Activated gamma-delta T cell treated with Interleukin-2 at 50 U/mL for 16 hours (primary cell): ENCODE results near the gene SERPIND1.

ENCODE experiments used
- DNase-seq: peaks from one replicate; pipeline ENCODE4 v3.0.0-alpha.2; 2020

The SERPIND1 gene

DNA sequence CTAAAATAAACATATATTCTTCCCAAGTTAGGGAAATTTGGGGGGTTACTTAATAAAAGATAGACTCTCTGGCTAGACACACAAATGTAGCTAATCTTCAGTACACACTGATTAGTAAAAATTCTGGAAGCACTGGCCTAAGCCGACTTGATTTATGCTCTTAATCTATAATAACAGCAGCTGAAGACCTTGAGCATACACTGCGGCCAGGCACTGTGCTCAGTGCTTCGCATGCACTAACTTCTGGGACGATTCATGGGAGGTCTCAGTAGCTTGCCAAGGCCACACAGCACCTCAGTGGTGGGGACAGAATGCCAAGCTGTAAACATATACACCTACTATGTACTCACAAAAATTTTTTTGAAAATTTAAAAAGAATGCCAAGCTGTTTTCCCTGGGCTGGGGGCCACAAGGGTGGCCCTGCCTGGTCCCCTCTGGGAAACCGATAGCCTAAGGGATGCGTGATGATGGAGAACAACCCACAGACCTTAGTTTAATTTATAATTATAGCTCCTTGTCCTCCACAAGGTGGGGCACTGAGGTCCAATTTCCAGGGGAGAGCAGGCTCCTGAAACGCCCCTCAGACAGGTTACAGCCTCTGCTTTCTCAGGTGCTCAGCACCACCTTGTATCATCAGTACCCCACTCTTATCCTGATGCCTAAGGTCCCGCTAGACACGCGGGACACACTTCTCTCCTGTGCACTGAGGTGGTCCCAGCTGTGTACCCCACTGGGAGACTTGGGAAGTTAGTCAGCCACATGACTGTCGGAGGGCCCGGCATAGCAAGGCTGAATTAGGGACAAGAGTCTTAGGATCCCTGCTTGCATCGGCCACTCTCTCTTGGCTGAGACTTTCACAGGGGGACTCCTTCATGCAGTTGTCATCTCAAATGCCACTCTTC lies 20.1 kb downstream of the SERPIND1 start:
- DNase-seq, result no peak

DNA sequence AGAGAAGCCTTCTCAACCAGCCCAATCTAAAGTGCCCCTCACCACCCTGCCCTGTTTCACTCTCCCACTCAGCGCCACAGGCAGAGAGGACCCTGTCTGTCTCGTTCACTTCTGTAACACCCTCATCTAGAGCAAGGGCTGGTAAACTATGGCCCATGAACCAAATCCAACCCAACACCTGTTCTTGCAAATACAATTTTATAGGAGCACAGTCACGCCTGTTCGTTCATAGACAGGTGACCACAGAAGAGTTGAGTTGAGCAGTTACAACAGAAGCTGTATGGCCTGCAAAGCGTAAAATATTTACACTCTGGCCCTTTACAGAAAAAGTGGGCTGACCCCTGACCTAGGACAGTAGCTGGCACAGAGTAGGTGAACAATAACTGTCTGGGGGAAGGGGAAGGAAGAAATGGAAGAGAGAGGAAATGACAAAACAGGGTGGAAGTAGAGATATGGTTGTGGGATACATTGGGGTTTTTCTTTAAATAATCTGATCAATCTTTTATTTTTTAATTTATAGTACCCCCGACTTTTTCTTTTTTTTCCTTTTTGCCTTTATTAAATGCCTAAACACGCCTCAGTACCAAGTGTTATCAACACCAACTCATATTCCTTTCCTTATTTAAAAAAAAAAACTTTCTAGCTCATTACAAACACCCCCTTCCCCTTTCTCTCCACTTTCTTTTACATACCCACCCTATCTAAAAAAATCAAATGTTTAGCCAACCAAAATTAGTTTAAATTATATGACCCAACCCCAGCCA lies 20.9 kb downstream of the SERPIND1 start:
- DNase-seq, result no peak

GRCh38 chr22:20796731-20797130 lies 22.8 kb downstream of the SERPIND1 start:
- no peak for DNase-seq

DNA sequence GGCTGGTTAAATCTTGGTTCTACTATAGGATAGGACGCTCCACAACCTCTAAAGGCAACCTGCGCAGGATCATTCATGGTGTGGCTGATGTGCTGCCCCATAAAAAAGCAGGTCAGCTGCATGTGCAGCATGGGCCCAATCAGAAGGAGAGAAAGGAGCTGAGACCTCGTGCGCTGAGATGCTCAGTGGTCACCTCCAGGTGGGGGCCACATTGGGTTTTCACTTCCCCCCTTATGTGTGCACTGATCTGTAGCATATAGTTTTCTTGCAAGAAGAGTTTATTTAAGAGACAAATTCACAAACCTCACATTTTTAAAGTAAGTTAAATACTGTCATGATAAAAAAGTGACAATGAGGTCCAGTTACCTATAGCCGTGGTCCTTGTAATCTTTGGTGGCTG lies 24.3 kb downstream of the SERPIND1 start:
- DNase-seq, result no peak

- no peak for DNase-seq
Measured at GRCh38 chr22:20798974-20799373, 25.1 kb downstream of the SERPIND1 start.

- DNase-seq, result no peak
Measured at GRCh38 chr22:20799449-20799848, 25.5 kb downstream of the SERPIND1 start.

GRCh38 chr22:20802452-20802851 lies 28.5 kb downstream of the SERPIND1 start:
- no peak for DNase-seq

DNA sequence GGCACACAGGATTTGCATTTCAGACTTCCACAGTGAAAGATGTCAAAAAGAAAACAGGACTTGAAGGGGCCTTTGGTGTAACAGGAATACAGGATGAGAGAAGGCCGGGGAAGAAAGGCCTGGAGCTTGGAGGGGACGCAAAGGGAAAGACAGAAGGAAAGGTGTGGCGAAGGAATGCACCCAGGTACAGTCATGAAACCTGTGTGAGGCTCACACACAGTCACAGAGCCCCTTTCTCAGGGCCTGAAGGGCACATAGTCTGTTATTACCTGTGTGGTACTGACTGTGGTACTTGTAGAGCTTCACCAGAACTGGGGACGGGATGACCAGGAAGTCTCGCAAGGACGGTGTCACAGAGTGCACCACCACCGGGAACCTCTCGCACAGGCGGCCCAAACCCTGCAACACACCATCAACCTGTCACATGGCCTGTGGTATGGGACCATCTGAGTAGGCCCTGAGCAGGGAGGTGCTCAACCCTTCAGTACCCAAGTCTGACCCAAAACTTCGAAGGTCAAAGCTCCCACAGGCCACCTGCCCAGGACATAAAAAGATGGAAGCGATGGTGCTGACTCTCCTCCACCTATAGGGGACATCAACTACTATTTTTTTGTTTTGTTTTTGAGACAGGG lies 29.1 kb downstream of the SERPIND1 start:
- DNase-seq, result no peak

- DNase-seq, result no peak
Measured at GRCh38 chr22:20803696-20804324, 29.9 kb downstream of the SERPIND1 start.

- DNase-seq, result no peak
Measured at GRCh38 chr22:20804650-20805049, 30.7 kb downstream of the SERPIND1 start.

- DNase-seq, result no peak
Measured at GRCh38 chr22:20805972-20806471, 32.1 kb downstream of the SERPIND1 start.

DNA sequence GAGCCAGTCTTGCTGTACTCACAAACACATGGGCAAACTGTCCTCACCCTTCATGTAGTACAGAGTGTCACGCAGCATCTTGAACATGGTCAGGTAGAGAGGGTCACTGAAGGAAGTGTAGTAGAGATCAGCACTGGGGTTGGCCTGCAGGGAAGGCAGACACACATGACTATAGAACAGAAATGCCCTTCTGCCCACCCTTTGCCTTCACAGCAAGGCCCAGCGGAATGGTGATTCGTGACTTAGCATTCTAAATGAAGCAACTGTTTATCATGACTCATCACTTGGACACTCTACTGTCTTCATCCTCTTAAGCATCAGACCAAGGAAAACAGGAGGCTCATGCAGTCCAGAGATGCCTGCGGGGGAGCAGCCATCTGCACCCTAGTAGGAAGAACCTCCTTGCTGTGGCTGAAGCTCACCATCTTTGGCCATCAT lies 33.4 kb downstream of the SERPIND1 start:
- no peak for DNase-seq

DNA sequence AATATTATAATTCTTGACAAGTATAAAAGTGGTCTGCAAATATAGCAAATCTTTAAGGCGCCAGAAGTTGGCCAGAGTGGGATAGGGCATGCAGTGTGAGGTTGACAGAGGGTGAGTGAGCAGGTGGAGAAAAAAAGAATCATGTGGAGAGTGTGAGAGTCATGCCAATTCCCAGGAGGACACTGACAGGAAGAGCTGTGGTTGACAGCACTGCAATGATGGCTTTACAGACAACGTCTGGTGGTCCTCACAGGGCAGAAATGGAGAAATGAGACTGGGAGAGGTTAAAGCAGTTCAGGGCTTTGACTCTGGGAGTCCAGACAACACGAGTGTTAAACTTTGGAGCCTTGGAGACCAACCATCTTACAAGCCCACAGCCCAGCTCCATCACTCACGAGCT lies 34.9 kb downstream of the SERPIND1 start:
- no peak for DNase-seq

- DNase-seq, result no peak
Measured at GRCh38 chr22:20809538-20810185, 35.7 kb downstream of the SERPIND1 start.

DNA sequence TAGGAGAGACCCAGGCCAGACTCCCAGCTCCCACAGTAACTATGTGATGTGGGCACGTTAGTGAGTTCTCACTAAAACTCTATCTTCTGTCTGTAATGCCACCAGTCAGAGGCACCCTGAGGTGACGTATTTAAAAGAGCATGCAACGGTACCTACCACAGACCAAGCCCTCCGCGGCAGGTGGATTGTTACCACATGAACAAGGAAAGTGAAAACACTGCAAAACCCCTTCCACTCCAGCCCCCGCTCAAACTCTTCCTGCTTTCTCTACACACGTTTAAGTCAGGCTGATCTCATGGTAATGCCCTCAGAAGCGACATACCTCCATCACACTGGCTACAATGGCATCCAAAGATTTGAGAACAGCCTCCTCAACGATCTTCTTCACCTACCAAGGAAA lies 36.7 kb downstream of the SERPIND1 start:
- DNase-seq, result no peak

DNA sequence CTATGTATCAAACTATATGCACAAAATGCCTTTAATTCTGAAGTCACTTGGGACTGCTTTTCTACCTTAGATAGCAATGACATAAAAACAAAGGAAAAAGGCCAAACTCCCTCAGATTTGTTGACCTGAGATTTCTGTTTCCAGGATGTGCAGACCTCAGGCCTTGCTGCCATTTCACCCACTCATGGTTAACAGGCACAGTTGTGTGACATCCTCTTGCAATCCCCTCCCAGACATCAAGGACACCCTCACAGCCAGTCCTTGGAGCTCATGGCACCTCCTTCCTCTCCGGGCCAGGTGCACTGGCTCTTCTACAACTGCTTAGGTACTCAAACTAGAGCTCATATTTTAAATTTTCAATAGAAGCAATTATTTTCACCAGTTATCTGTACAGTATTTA lies 37.3 kb downstream of the SERPIND1 start:
- DNase-seq, result no peak

DNA sequence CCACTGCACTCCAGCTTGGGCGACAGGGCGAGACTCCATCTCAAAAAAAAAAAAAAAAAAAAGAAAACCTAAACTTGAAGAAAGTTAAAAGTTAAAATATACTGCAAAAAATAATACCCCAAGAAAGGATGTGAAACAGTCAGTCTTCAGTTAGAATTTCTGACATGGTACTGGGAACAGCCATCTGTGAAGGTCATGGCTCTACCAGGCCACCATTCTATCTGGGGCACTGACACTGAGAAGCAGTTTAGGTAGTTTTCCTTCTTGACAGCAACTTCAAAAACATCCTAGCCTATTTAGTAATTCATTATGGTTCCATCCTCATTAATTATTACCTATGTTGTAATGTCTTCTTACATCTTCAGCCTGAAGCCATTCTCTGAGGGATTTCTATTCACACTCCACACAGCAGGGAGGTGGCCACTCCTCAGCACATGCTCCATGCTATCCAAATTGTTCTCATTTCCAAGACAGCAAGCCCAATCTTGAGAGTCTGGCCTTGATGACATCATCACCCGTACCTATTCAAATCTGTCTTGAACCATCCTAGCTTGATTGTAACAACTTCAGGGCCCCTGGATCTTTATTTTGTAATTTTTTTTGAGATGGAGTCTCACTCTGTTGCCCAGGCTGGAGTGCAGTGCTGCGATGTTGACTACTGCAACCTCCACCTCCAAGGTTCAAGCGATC lies 38.2 kb downstream of the SERPIND1 start:
- DNase-seq, result no peak

DNA sequence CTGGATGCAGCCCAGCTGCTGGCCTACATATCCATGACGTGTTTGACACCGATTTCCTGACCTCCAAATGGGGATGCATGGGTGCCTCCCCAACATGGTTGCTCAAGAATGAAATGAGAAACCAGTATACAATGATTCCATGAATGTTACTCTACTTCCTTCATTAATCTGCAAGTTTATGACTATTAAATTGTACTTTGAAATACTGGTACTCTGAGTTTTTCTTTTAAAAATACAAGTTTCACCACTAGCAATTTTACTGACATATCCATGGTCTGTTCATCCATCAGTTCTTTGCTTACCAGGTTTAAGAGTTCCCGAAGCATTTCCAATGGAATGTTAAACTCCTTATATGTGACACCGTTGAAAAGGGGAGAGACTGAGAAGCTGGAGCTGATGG lies 39.1 kb downstream of the SERPIND1 start:
- no peak for DNase-seq

DNA sequence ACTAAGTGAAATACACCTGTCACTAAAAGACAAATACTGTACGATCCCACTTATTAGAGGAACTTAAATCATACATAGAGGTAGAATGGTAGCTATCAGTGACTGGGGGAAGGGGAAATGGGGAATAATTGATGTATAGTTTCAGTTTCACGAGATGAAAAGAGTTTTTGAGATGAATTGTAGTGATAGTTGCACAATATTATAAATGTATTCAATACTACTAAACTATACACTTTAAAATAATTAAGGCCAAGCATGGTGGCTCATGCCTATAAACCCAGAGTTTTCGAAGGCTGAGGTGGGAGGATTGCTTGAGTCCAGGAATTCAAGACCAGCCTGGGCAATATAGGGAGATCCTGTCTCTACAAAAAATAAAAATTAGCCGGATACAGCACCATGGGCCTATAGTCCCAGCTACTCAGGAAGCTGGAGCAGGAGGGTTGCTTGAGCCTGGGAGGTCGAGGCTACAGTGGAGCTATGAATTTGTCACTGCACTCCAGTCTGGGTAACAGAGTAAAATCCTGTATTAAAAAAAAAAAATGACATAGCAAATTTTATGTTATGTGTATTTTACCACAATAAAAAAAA lies 40.4 kb downstream of the SERPIND1 start:
- DNase-seq, result no peak

- DNase-seq, result no peak
Measured at GRCh38 chr22:20815477-20816050, 41.7 kb downstream of the SERPIND1 start.

DNA sequence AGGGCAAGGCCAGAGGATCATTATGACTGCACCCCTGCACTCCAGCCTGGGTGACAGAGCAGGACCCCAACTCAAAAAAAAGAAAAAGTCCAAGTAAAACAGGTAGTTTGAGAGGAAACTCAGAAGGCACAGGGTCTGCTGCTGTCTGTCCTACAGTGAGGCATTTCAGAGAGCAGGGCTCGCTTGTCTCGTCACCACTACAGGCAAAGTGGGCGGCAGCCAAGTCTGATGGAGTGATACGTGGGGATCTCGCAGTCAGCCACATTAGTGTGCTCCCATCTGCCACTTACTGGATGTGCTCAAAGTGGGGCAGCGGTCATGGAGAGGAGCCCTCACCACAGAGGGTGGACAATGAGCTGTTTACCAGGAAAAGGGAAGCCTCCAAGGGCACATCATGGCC lies 42.6 kb downstream of the SERPIND1 start:
- no peak for DNase-seq
